SK-N-SH treated with all-trans-retinoic acid at 6 μM for 48 hours (cell line): Measurements from ENCODE around the gene BOLA3.

Source experiments
- ATAC-seq: fragments of 200-7000 bp; cut with Tn5 transposase; 3 replicates; pipeline ENCODE4 v1.9.1; 2020; ENCODE audit warnings: mild to moderate bottlenecking, moderate library complexity
- ARNTL ChIP-seq: fragments of 450-650 bp; formaldehyde crosslinking; IDR thresholded peaks from 2 replicates; pipeline ENCODE4 v1.5.0; 2020; ENCODE audit warnings: low read depth, mild to moderate bottlenecking, moderate library complexity, borderline replicate concordance
- BACH2 ChIP-seq: fragments of 250-450 bp; sonication (Bioruptor Pico); IDR thresholded peaks from 2 replicates; pipeline ENCODE4 v1.9.0; 2021; ENCODE audit warnings: mild to moderate bottlenecking, borderline replicate concordance
- CSDC2 ChIP-seq: fragments of 250-450 bp; sonication (Bioruptor Pico); IDR thresholded peaks from 2 replicates; pipeline ENCODE4 v1.5.0; 2020; ENCODE audit warnings: mild to moderate bottlenecking, moderate library complexity
- GLIS3 ChIP-seq: fragments of 250-450 bp; sonication (Bioruptor Pico); IDR thresholded peaks from 2 replicates; pipeline ENCODE4 v1.5.0; 2020; ENCODE audit warnings: mild to moderate bottlenecking, moderate library complexity
- PPARA ChIP-seq: fragments of 250-450 bp; sonication (Bioruptor Pico); IDR thresholded peaks from 2 replicates; pipeline ENCODE4 v1.5.0; 2020; ENCODE audit warnings: mild to moderate bottlenecking, borderline replicate concordance
- RARB ChIP-seq: fragments of 250-450 bp; sonication (Bioruptor Pico); IDR thresholded peaks from 2 replicates; pipeline ENCODE4 v1.8.0; 2021; ENCODE audit warnings: mild to moderate bottlenecking, moderate library complexity
- SNAI2 ChIP-seq: fragments of 250-450 bp; sonication (Bioruptor Pico); IDR thresholded peaks from 2 replicates; pipeline ENCODE4 v1.5.0; 2020; ENCODE audit warnings: mild to moderate bottlenecking, moderate library complexity
- TCF4 ChIP-seq: fragments of 250-450 bp; sonication (Bioruptor Pico); IDR thresholded peaks from 2 replicates; pipeline ENCODE4 v1.8.0; 2021; ENCODE audit warnings: mild to moderate bottlenecking, moderate library complexity, borderline replicate concordance
- TOX ChIP-seq: fragments of 250-450 bp; sonication (Bioruptor Pico); IDR thresholded peaks from 2 replicates; pipeline ENCODE4 v1.8.0; 2021; ENCODE audit warnings: mild to moderate bottlenecking, moderate library complexity, borderline replicate concordance
- ZC3H10 ChIP-seq: fragments of 250-450 bp; sonication (Bioruptor Pico); IDR thresholded peaks from 2 replicates; pipeline ENCODE4 v1.5.1; 2021; ENCODE audit warnings: mild to moderate bottlenecking, moderate library complexity
- ZFP3 ChIP-seq: fragments of 250-450 bp; sonication (Bioruptor Pico); IDR thresholded peaks from 2 replicates; pipeline ENCODE4 v1.5.0; 2020; ENCODE audit warnings: mild to moderate bottlenecking, moderate library complexity
- ZFP30 ChIP-seq: fragments of 450-650 bp; formaldehyde crosslinking; IDR thresholded peaks from 2 replicates; pipeline ENCODE4 v1.5.0; 2022; ENCODE audit warnings: mild to moderate bottlenecking, moderate library complexity
- ZNF70 ChIP-seq: fragments of 450-650 bp; formaldehyde crosslinking; IDR thresholded peaks from 2 replicates; pipeline ENCODE4 v1.5.0; 2020; ENCODE audit warnings: mild to moderate bottlenecking, moderate library complexity
- ZNF8 ChIP-seq: fragments of 450-650 bp; formaldehyde crosslinking; IDR thresholded peaks from 2 replicates; pipeline ENCODE4 v1.5.0; 2020; ENCODE audit warnings: mild to moderate bottlenecking, moderate library complexity
- TF ChIP-seq, protein P1 (sequence below): fragments of 250-450 bp; sonication (Bioruptor Pico); IDR thresholded peaks from 2 replicates; pipeline ENCODE4 v1.5.0; 2020; ENCODE audit warnings: mild to moderate bottlenecking, moderate library complexity
- TF ChIP-seq, protein P2 (sequence below): fragments of 250-450 bp; sonication (Bioruptor Pico); IDR thresholded peaks from 2 replicates; pipeline ENCODE4 v1.5.1; 2021; ENCODE audit warnings: mild to moderate bottlenecking, moderate library complexity
- TF ChIP-seq, protein P3 (sequence below): fragments of 250-450 bp; sonication (Bioruptor Pico); IDR thresholded peaks from 2 replicates; pipeline ENCODE4 v1.5.1; 2020; ENCODE audit warnings: low read depth, mild to moderate bottlenecking, moderate library complexity
- TF ChIP-seq, protein P4 (sequence below): fragments of 250-450 bp; sonication (Bioruptor Pico); IDR thresholded peaks from 2 replicates; pipeline ENCODE4 v1.8.0; 2021; ENCODE audit warnings: low read depth, mild to moderate bottlenecking, moderate library complexity, borderline replicate concordance
- TF ChIP-seq, protein P5 (sequence below): fragments of 250-450 bp; sonication (Bioruptor Pico); IDR thresholded peaks from 2 replicates; pipeline ENCODE4 v1.8.0; 2020; ENCODE audit warnings: mild to moderate bottlenecking, moderate library complexity, borderline replicate concordance

Gene BOLA3

DNA sequence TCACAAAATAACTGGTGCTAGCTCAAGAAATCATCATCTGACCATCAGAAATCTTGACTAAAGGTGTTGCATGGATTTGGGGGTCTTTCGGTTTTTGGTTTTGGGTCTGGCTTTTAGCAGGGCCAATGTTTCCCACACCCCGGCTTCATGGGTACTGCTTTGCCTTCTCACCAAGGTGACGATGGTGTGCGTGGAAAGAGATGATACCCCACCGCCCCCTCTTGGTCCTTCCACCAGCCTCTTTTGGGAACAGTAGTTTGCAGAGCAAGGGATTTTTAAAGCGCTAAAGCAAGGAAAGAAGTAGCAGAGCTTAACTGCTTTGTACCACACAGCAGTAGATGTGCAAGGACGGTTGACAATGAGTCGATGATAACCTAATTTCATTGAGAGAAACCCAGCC, 42.3 kb downstream of the BOLA3 start:
- ATAC-seq = no peak
- TF ChIP-seq, protein P1, sequence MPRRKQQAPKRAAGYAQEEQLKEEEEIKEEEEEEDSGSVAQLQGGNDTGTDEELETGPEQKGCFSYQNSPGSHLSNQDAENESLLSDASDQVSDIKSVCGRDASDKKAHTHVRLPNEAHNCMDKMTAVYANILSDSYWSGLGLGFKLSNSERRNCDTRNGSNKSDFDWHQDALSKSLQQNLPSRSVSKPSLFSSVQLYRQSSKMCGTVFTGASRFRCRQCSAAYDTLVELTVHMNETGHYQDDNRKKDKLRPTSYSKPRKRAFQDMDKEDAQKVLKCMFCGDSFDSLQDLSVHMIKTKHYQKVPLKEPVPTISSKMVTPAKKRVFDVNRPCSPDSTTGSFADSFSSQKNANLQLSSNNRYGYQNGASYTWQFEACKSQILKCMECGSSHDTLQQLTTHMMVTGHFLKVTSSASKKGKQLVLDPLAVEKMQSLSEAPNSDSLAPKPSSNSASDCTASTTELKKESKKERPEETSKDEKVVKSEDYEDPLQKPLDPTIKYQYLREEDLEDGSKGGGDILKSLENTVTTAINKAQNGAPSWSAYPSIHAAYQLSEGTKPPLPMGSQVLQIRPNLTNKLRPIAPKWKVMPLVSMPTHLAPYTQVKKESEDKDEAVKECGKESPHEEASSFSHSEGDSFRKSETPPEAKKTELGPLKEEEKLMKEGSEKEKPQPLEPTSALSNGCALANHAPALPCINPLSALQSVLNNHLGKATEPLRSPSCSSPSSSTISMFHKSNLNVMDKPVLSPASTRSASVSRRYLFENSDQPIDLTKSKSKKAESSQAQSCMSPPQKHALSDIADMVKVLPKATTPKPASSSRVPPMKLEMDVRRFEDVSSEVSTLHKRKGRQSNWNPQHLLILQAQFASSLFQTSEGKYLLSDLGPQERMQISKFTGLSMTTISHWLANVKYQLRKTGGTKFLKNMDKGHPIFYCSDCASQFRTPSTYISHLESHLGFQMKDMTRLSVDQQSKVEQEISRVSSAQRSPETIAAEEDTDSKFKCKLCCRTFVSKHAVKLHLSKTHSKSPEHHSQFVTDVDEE (CRISPR knock-in tag) = no peak
- TF ChIP-seq ZFP3 (no peak), ZFP30 (CRISPR knock-in tag) (no peak), CSDC2 (CRISPR knock-in tag) (no peak), PPARA (no peak), SNAI2 (CRISPR knock-in tag) (no peak)
- TF ChIP-seq, protein P2, sequence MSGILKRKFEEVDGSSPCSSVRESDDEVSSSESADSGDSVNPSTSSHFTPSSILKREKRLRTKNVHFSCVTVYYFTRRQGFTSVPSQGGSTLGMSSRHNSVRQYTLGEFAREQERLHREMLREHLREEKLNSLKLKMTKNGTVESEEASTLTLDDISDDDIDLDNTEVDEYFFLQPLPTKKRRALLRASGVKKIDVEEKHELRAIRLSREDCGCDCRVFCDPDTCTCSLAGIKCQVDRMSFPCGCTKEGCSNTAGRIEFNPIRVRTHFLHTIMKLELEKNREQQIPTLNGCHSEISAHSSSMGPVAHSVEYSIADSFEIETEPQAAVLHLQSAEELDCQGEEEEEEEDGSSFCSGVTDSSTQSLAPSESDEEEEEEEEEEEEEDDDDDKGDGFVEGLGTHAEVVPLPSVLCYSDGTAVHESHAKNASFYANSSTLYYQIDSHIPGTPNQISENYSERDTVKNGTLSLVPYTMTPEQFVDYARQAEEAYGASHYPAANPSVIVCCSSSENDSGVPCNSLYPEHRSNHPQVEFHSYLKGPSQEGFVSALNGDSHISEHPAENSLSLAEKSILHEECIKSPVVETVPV (CRISPR knock-in tag) = no peak
- TF ChIP-seq, protein P3, sequence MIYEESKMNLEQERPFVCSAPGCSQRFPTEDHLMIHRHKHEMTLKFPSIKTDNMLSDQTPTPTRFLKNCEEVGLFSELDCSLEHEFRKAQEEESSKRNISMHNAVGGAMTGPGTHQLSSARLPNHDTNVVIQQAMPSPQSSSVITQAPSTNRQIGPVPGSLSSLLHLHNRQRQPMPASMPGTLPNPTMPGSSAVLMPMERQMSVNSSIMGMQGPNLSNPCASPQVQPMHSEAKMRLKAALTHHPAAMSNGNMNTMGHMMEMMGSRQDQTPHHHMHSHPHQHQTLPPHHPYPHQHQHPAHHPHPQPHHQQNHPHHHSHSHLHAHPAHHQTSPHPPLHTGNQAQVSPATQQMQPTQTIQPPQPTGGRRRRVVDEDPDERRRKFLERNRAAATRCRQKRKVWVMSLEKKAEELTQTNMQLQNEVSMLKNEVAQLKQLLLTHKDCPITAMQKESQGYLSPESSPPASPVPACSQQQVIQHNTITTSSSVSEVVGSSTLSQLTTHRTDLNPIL (CRISPR knock-in tag) = no peak

DNA sequence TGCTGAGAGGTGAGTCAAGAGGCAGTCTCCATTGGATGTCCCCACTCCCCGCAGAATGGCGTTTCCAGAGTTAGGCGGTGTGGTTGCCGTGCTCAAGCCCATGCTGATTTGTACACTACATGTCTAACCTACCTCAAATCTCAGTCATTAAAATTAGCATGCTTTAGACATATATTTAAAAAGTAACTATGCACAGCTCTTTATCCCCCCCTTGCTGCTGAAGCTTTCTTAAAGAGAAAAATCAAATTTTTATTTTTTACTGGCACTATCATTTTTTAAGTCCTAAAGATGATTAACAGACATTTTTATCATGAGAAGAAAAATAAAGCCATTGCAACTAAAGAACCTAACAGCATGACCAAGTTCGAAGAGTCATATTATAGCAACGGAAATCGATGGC, 42.9 kb downstream of the BOLA3 start:
- TF ChIP-seq TOX (CRISPR knock-in tag) (no peak), ARNTL (CRISPR knock-in tag) (no peak), CSDC2 (CRISPR knock-in tag) (no peak), ZC3H10 (CRISPR knock-in tag) (no peak)
- no peak for ATAC-seq

DNA sequence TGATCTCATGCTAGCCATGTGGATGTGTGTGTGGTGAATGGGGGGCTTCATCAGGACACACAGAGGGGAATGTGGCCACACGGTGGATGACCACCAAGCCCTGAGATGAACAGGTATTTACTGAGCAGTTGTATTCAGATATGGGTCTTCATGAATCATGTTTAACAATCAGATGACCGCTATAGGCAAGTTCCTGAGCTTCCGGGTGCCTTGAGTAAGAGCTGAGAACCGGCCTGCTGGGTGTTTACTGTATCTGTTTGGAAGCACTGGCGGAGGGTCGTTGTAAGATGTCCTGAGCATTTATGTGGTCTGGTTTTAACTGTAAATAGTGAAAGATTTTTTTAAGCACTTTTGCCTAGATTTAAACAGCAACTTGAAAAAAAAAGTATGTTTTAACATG, 43.9 kb downstream of the BOLA3 start:
- ATAC-seq = no peak

DNA sequence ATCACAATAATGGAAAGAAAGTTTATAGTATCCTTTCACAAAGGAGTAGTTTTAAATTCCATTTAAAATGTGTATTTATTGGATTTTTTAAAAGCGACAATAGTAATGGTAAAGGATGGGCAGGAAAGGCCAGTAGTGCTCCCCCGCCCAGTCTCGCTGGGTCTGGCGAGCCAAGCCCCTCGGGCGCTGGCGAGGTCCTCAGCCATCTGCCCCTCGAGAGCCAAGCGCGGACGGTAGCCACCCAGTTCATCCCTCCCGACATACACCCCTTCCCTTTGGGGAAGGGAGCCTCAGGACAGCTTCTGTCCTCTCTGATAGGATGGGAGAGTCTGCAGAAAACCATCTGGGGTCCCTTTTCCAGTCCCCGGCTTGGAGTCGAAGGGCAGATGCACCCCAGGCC, 45.2 kb downstream of the BOLA3 start:
- no peak for ATAC-seq
- no peak for TF ChIP-seq ZNF8 (CRISPR knock-in tag)
- TF ChIP-seq, protein P4, sequence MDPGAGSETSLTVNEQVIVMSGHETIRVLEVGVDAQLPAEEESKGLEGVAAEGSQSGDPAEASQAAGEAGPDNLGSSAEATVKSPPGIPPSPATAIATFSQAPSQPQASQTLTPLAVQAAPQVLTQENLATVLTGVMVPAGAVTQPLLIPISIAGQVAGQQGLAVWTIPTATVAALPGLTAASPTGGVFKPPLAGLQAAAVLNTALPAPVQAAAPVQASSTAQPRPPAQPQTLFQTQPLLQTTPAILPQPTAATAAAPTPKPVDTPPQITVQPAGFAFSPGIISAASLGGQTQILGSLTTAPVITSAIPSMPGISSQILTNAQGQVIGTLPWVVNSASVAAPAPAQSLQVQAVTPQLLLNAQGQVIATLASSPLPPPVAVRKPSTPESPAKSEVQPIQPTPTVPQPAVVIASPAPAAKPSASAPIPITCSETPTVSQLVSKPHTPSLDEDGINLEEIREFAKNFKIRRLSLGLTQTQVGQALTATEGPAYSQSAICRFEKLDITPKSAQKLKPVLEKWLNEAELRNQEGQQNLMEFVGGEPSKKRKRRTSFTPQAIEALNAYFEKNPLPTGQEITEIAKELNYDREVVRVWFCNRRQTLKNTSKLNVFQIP (CRISPR knock-in tag) = no peak
- TF ChIP-seq TCF4 (CRISPR knock-in tag) = no peak
- TF ChIP-seq PPARA = no peak
- no peak for TF ChIP-seq ZNF70
- TF ChIP-seq, protein P3 (CRISPR knock-in tag) = no peak
- no peak for TF ChIP-seq GLIS3 (CRISPR knock-in tag)
- TF ChIP-seq BACH2 = no peak
- TF ChIP-seq, protein P5, sequence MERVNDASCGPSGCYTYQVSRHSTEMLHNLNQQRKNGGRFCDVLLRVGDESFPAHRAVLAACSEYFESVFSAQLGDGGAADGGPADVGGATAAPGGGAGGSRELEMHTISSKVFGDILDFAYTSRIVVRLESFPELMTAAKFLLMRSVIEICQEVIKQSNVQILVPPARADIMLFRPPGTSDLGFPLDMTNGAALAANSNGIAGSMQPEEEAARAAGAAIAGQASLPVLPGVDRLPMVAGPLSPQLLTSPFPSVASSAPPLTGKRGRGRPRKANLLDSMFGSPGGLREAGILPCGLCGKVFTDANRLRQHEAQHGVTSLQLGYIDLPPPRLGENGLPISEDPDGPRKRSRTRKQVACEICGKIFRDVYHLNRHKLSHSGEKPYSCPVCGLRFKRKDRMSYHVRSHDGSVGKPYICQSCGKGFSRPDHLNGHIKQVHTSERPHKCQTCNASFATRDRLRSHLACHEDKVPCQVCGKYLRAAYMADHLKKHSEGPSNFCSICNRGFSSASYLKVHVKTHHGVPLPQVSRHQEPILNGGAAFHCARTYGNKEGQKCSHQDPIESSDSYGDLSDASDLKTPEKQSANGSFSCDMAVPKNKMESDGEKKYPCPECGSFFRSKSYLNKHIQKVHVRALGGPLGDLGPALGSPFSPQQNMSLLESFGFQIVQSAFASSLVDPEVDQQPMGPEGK (CRISPR knock-in tag) = no peak
- TF ChIP-seq ARNTL (CRISPR knock-in tag) = no peak
- TF ChIP-seq, protein P2 (CRISPR knock-in tag) = no peak

More for the DNA sequence above, 43.9 kb downstream of the BOLA3 start:
- no peak for TF ChIP-seq TCF4 (CRISPR knock-in tag)
- no peak for TF ChIP-seq RARB
